ENCODE measurements around the gene LHFPL3. TPM values are rescaled to one million over a fixed set of nuclear protein-coding genes. Genes with fewer than 3 reads are reported as not detected.

LHFPL3 gene
- total and polyA plus RNA-seq, 2 donors (not counting 1 experiment from before 2014, with no cell fraction given): not detected

GRCh38 chr7:104794589-104794988, 466.2 kb downstream of the LHFPL3 start:
- no peaks in the 10 kb centered on the region for H3K4me1 Mint-ChIP-seq
- ChIA-PET POLR2A (no interaction called here), CTCF (no interaction called here)

DNA sequence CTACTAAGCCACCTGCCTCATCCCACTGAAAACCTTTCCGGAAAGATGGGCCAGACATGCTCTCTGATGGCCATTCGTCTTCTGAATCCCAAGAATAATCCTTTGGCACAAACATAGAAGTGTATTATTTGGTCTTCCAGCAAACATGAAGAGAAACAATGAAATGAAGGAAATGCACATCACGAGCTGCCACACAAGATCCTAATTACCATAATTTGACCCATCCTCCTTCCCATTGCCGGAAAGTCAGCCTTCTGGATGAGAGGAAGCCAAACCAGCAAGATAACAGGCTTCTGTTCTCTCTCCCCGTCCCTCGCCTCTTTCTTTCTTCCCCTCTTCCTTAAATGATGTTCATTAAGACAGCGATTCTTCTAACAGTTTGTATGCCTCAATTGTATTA, 466.7 kb downstream of the LHFPL3 start:
- Histone ChIP-seq H3K27me3 (replicated peaks in 1 of 4; ENCODE audit: control extremely low read depth in 1 of 4, control insufficient read depth in 3 of 4, insufficient read depth in 4 of 4, low read length in 3 of 4) (peaks cover 0 to 4% (median 0%) of the 10 kb centered on the region in 4 experiments), H3K4me3 (ENCODE audit: control extremely low read depth in 1 of 5, extremely low read depth in 1 of 5, insufficient read depth in 1 of 5, low read depth in 2 of 5, low read length in 4 of 5) (no peak overlapping the region), H3K4me2 (replicated peaks; ENCODE audit: low read depth, low read length, poor library complexity, severe bottlenecking) (no peak overlapping the region), H3K9ac (ENCODE audit: low read length) (no peak overlapping the region), H3K79me2 (ENCODE audit: control insufficient read depth, insufficient read depth, low read length) (no peaks in the 10 kb centered on the region), H4K20me1 (ENCODE audit: control insufficient read depth, insufficient read depth, low read length, poor library complexity, severe bottlenecking) (no peaks in the 10 kb centered on the region), H2AFZ (ENCODE audit: insufficient read depth, low read depth, low read length, poor library complexity, severe bottlenecking) (no peak overlapping the region), H3K36me3 (replicated peaks in 1 of 2; ENCODE audit: control extremely low read depth in 1 of 2, control insufficient read depth in 1 of 2, extremely low read depth in 1 of 2, insufficient read depth in 2 of 2, low read length in 1 of 2) (no peaks in the 10 kb centered on the region), H3K9me3 (ENCODE audit: control extremely low read depth in 1 of 3, control insufficient read depth in 2 of 3, insufficient read depth in 1 of 3, low read length in 2 of 3) (no peaks in the 10 kb centered on the region), H3K27ac (ENCODE audit: low read length in 2 of 2) (no peak overlapping the region), H3K4me1 (ENCODE audit: control insufficient read depth in 2 of 2, insufficient read depth in 2 of 2, low read length in 2 of 2) (no peaks in the 10 kb centered on the region)
- ATAC-seq (ENCODE audit: low read depth) (no peak), DNase-seq (no peak)
- TF ChIP-seq CTCF (IDR thresholded peaks at IDR 0.05): no peak
- no peak for TF ChIP-seq EZH2 (IDR thresholded peaks at IDR 0.05; ENCODE audit: borderline replicate concordance, insufficient read depth, low read depth, low read length, poor library complexity, severe bottlenecking)
- POLR2A ChIA-PET: no interaction called here
- 60% methylated on average over 2 of the region's 7 CpGs for WGBS (ENCODE audit: insufficient coverage)
- intact Hi-C loops (cut with micrococcal nuclease): no loop called here
- H3K9me3 Mint-ChIP-seq (ENCODE audit: insufficient read depth): no peaks in the 10 kb centered on the region
- H3K4me3 Mint-ChIP-seq: no peak overlapping the region
- peaks cover 29% of the 10 kb centered on the region for H3K27me3 Mint-ChIP-seq
- no peak overlapping the region for H3K27ac Mint-ChIP-seq
- CTCF ChIA-PET: no interaction called here
- H3K4me1 Mint-ChIP-seq: no peaks in the 10 kb centered on the region

More at GRCh38 chr7:104794589-104794988, 466.2 kb downstream of the LHFPL3 start:
- Mint-ChIP-seq H3K27me3 (peaks cover 29% of the 10 kb centered on the region), H3K4me3 (no peak overlapping the region), H3K27ac (no peak overlapping the region), H3K9me3 (ENCODE audit: insufficient read depth) (no peaks in the 10 kb centered on the region)
- no peaks in the 10 kb centered on the region for H3K4me1 ChIP-seq (ENCODE audit: control insufficient read depth in 2 of 2, insufficient read depth in 2 of 2, low read length in 2 of 2)
- no peaks in the 10 kb centered on the region for H4K20me1 ChIP-seq (ENCODE audit: control insufficient read depth, insufficient read depth, low read length, poor library complexity, severe bottlenecking)
- no peak for TF ChIP-seq EZH2 (IDR thresholded peaks at IDR 0.05; ENCODE audit: borderline replicate concordance, insufficient read depth, low read depth, low read length, poor library complexity, severe bottlenecking)
- TF ChIP-seq CTCF (IDR thresholded peaks at IDR 0.05): no peak
- no peak overlapping the region for H3K4me2 ChIP-seq (replicated peaks; ENCODE audit: low read depth, low read length, poor library complexity, severe bottlenecking)
- WGBS (ENCODE audit: insufficient coverage): no CpG with 5 or more reads among the region's 3 CpGs
- DNase-seq (no peak), ATAC-seq (ENCODE audit: low read depth) (no peak)
- H3K9me3 ChIP-seq (ENCODE audit: control extremely low read depth in 1 of 3, control insufficient read depth in 2 of 3, insufficient read depth in 1 of 3, low read length in 2 of 3): no peaks in the 10 kb centered on the region
- no peaks in the 10 kb centered on the region for H3K79me2 ChIP-seq (ENCODE audit: control insufficient read depth, insufficient read depth, low read length)
- no peaks in the 10 kb centered on the region for H3K36me3 ChIP-seq (replicated peaks in 1 of 2; ENCODE audit: control extremely low read depth in 1 of 2, control insufficient read depth in 1 of 2, extremely low read depth in 1 of 2, insufficient read depth in 2 of 2, low read length in 1 of 2)
- no peak overlapping the region for H3K9ac ChIP-seq (ENCODE audit: low read length)
- no peak overlapping the region for H3K4me3 ChIP-seq (ENCODE audit: control extremely low read depth in 1 of 5, extremely low read depth in 1 of 5, insufficient read depth in 1 of 5, low read depth in 2 of 5, low read length in 4 of 5)
- H3K27me3 ChIP-seq (replicated peaks in 1 of 4; ENCODE audit: control extremely low read depth in 1 of 4, control insufficient read depth in 3 of 4, insufficient read depth in 4 of 4, low read length in 3 of 4): peaks cover 0 to 4% (median 0%) of the 10 kb centered on the region in 4 experiments
- no peak overlapping the region for H2AFZ ChIP-seq (ENCODE audit: insufficient read depth, low read depth, low read length, poor library complexity, severe bottlenecking)
- no peak overlapping the region for H3K27ac ChIP-seq (ENCODE audit: low read length in 2 of 2)
- intact Hi-C loops (cut with micrococcal nuclease): no loop called here

Data from B cell (primary cell).